ENCODE measurements around the gene ZCCHC4. TPM values are rescaled to one million over a fixed set of nuclear protein-coding genes. Genes with fewer than 3 reads are reported as not detected.
"Not testable (repeated sequence)": the region's sequence is repeated elsewhere in the genome, so short reads cannot be mapped to it uniquely, and the experiment has no call there.

Gene ZCCHC4
- total and polyA plus RNA-seq, 2 of the 4 experiments (the other 2 are of a cell fraction) = 7.9 to 8.1 TPM

- no peaks in the 10 kb centered on the region for H3K27me3 ChIP-seq (ENCODE audit: control insufficient read depth, insufficient read depth, low read length)
Observed at GRCh38 chr4:25370242-25370641, 57.7 kb downstream of the ZCCHC4 start.

GRCh38 chr4:25372549-25372948 lies 60.0 kb downstream of the ZCCHC4 start:
- BruUV-seq (replicated peaks); H2AFZ ChIP-seq (replicated peaks; ENCODE audit: low read length, poor library complexity); H3K4me3 ChIP-seq (ENCODE audit: insufficient read depth, low read depth, low read length); H3K27ac ChIP-seq (ENCODE audit: insufficient read depth, low read length); H3K18ac ChIP-seq (ENCODE audit: low read depth, low read length); H3K27me3 ChIP-seq (ENCODE audit: control insufficient read depth, insufficient read depth, low read length); H2BK5ac ChIP-seq (ENCODE audit: low read depth, low read length, poor library complexity, severe bottlenecking); H3K4me1 ChIP-seq (ENCODE audit: control insufficient read depth, insufficient read depth, low read length); H2BK15ac ChIP-seq (ENCODE audit: low read depth, low read length); H3K9me1 ChIP-seq (ENCODE audit: insufficient read depth, low read length); H4K91ac ChIP-seq (ENCODE audit: insufficient read depth, low read depth, low read length); H3K79me1 ChIP-seq (ENCODE audit: low read depth in 1 of 2, low read length in 2 of 2); H2AK5ac ChIP-seq (ENCODE audit: low read depth, low read length); dilution Hi-C loops (cut with HindIII; ENCODE audit: low sequenced_read_pairs, unreplicated experiment); CTCF ChIA-PET; H2BK20ac ChIP-seq (ENCODE audit: low read depth, low read length); H3K4me2 ChIP-seq (ENCODE audit: low read depth, low read length); ATAC-seq (ENCODE audit: low read depth); H2AK9ac ChIP-seq (replicated peaks; ENCODE audit: low read depth, low read length, poor library complexity); H3K9ac ChIP-seq (ENCODE audit: low read depth, low read length); H3K9me3 ChIP-seq (ENCODE audit: control insufficient read depth, insufficient read depth, low read length); DNase-seq; H4K5ac ChIP-seq (ENCODE audit: low read depth, low read length); POLR2A ChIA-PET (ENCODE audit: unreplicated experiment); H4K8ac ChIP-seq (ENCODE audit: low read depth in 2 of 2, low read length in 2 of 2); H3K56ac ChIP-seq (ENCODE audit: extremely low read depth, insufficient read depth, low read length); H3K23ac ChIP-seq (ENCODE audit: low read depth, low read length); H3K4ac ChIP-seq (ENCODE audit: low read depth, low read length); H2BK120ac ChIP-seq (ENCODE audit: low read depth, low read length); H3K14ac ChIP-seq (replicated peaks; ENCODE audit: low read depth, low read length); H4K20me1 ChIP-seq (ENCODE audit: insufficient read depth, low read length); H3K36me3 ChIP-seq (ENCODE audit: control insufficient read depth, insufficient read depth, low read length): not testable (repeated sequence)
- intact Hi-C loops (cut with micrococcal nuclease) (loop anchor here (10.0 kb wide), 1 partner anchor 518 kb away; no protein-coding TSS in a partner anchor), in situ Hi-C loops (cut with MboI; ENCODE audit: low sequenced_read_pairs) (loop anchor here (25.0 kb wide), 1 partner anchor 385 kb away; no protein-coding TSS in a partner anchor)
- 90% methylated on average over 2 of the region's 9 CpGs; no CpG with 5 or more reads in 1 of the 2 experiments for WGBS, 2 experiments (ENCODE audit: extremely low coverage in 2 of 2, insufficient read length in 1 of 2)

More at GRCh38 chr4:25370242-25370641, 57.7 kb downstream of the ZCCHC4 start:
- dilution Hi-C loops (cut with HindIII; ENCODE audit: low sequenced_read_pairs, unreplicated experiment) (no loop called here), intact Hi-C loops (cut with micrococcal nuclease) (loop anchor here (10.0 kb wide), 1 partner anchor 515 kb away; no protein-coding TSS in a partner anchor), in situ Hi-C loops (cut with MboI; ENCODE audit: low sequenced_read_pairs) (loop anchor here (25.0 kb wide), 1 partner anchor 383 kb away; no protein-coding TSS in a partner anchor)
- Histone ChIP-seq H3K4ac (ENCODE audit: low read depth, low read length) (no peak overlapping the region), H3K9me1 (ENCODE audit: insufficient read depth, low read length) (no peaks in the 10 kb centered on the region), H3K9ac (ENCODE audit: low read depth, low read length) (no peak overlapping the region), H3K23ac (ENCODE audit: low read depth, low read length) (no peak overlapping the region), H2BK20ac (ENCODE audit: low read depth, low read length) (no peak overlapping the region), H2BK120ac (ENCODE audit: low read depth, low read length) (no peak overlapping the region), H2BK15ac (ENCODE audit: low read depth, low read length) (no peak overlapping the region), H3K18ac (ENCODE audit: low read depth, low read length) (no peak overlapping the region), H3K4me2 (ENCODE audit: low read depth, low read length) (no peak overlapping the region), H3K56ac (ENCODE audit: extremely low read depth, insufficient read depth, low read length) (no peak overlapping the region), H3K36me3 (ENCODE audit: control insufficient read depth, insufficient read depth, low read length) (peaks cover 7% of the 10 kb centered on the region), H2AFZ (replicated peaks; ENCODE audit: low read length, poor library complexity) (no peak overlapping the region), H3K4me1 (ENCODE audit: control insufficient read depth, insufficient read depth, low read length) (no peaks in the 10 kb centered on the region), H2AK9ac (replicated peaks; ENCODE audit: low read depth, low read length, poor library complexity) (no peak overlapping the region), H4K5ac (ENCODE audit: low read depth, low read length) (no peak overlapping the region), H3K79me1 (ENCODE audit: low read depth in 1 of 2, low read length in 2 of 2) (no peaks in the 10 kb centered on the region), H4K8ac (ENCODE audit: low read depth in 2 of 2, low read length in 2 of 2) (no peak overlapping the region), H3K14ac (replicated peaks; ENCODE audit: low read depth, low read length) (no peak overlapping the region), H2BK5ac (ENCODE audit: low read depth, low read length, poor library complexity, severe bottlenecking) (no peak overlapping the region), H4K20me1 (ENCODE audit: insufficient read depth, low read length) (no peaks in the 10 kb centered on the region), H4K91ac (ENCODE audit: insufficient read depth, low read depth, low read length) (no peak overlapping the region), H3K27ac (ENCODE audit: insufficient read depth, low read length) (no peak overlapping the region), H2AK5ac (ENCODE audit: low read depth, low read length) (no peak overlapping the region), H3K4me3 (ENCODE audit: insufficient read depth, low read depth, low read length) (no peak overlapping the region), H3K9me3 (ENCODE audit: control insufficient read depth, insufficient read depth, low read length) (no peaks in the 10 kb centered on the region)
- CTCF ChIA-PET = interaction anchor here (1.7 kb wide), 1 partner anchor 58 kb away, joined by 4 read pairs; the partner anchor contains the start of gene ZCCHC4
- ATAC-seq (ENCODE audit: low read depth) (no peak), DNase-seq (no peak)
- no CpG with 5 or more reads among the region's 2 CpGs for WGBS, 2 experiments (ENCODE audit: extremely low coverage in 2 of 2, insufficient read length in 1 of 2)
- no peak for TF ChIP-seq MAZ (IDR thresholded peaks at IDR 0.05; ENCODE audit: borderline replicate concordance, low read depth, low read length)
- no peak for TF ChIP-seq USF2 (IDR thresholded peaks at IDR 0.05; ENCODE audit: low read depth, low read length)
- no peak for TF ChIP-seq RAD21 (IDR thresholded peaks at IDR 0.05; ENCODE audit: low read length)
- no peak for TF ChIP-seq CHD1 (IDR thresholded peaks at IDR 0.05; ENCODE audit: low read depth, low read length)
- TF ChIP-seq FOS (IDR thresholded peaks at IDR 0.05; ENCODE audit: low read depth, low read length) = no peak
- TF ChIP-seq RCOR1 (IDR thresholded peaks at IDR 0.05; ENCODE audit: insufficient replicate concordance, low read length) = no peak
- TF ChIP-seq CEBPB (IDR thresholded peaks at IDR 0.05; ENCODE audit: low read depth, low read length) = no peak
- TF ChIP-seq BHLHE40 (IDR thresholded peaks at IDR 0.05; ENCODE audit: low read depth, low read length) = no peak
- POLR2A ChIA-PET (ENCODE audit: unreplicated experiment) = no interaction called here
- BruUV-seq (replicated peaks) = no TSS peak

All from IMR-90 (cell line).